Endothelial cell of umbilical vein (primary cell): ENCODE data around the gene ASAP2. TPM values are rescaled to one million over a fixed set of nuclear protein-coding genes. Genes with fewer than 3 reads are reported as not detected.

ENCODE experiments used
- BruUV-seq: library from RNA; stranded (reverse); fragments of 400-500 nt; replicated peaks from 2 replicates; lab custom pipeline; 2021; lab: Mats Ljungman, UMichigan
- CTCF ChIA-PET: fragments of 300-600, 350-600 bp; sonication (Branson Sonifier 250); formaldehyde crosslinking; loops from one replicate; lab custom pipeline; 2021; ENCODE audit warnings: antibody characterized with exemption, inconsistent platforms; lab: Charles Lee
- POLR2A ChIA-PET: fragments of 300-600, 350-600 bp; sonication (Branson Sonifier 250); formaldehyde crosslinking; loops from one replicate; lab custom pipeline; 2021; ENCODE audit warnings: antibody characterized with exemption, inconsistent platforms; lab: Charles Lee
- DNase-seq: peaks from one replicate; pipeline ENCODE4 v3.0.0-alpha.2; 2011; ENCODE audit warnings: low read depth, low spot score
- FAIRE-seq: peaks from 2 replicates; lab custom pipeline; 2011; peaks lifted over from hg19 to GRCh38; lab: Jason Lieb, UNC
- H2AFZ ChIP-seq: 2 replicates; pipeline ENCODE4 v1.6.0; 2012; ENCODE audit warnings: low read depth, low read length, control low read depth, inconsistent platforms
- H3K27ac ChIP-seq: 2 replicates; pipeline ENCODE4 v1.5.1; 2011; ENCODE audit warnings: low read depth, mild to moderate bottlenecking, control low read depth, low read length, moderate library complexity; ENCODE audit not compliant: insufficient read depth
- H3K27me3 ChIP-seq, 2 experiments: 2 replicates each; pipeline versions ENCODE4 v1.6.0 to v1.6.1; 2011; ENCODE audit warnings: low read length in 2 of 2, mixed read lengths in 1 of 2; ENCODE audit not compliant: control insufficient read depth in 2 of 2, insufficient read depth in 2 of 2
- H3K36me3 ChIP-seq, 2 experiments: 2 replicates in 1 of 2; 3 replicates in 1 of 2; pipeline ENCODE4 v1.5.1; 2011; ENCODE audit warnings: low read length in 2 of 2, mild to moderate bottlenecking in 1 of 2, moderate library complexity in 1 of 2; ENCODE audit not compliant: control insufficient read depth in 2 of 2, insufficient read depth in 2 of 2; ENCODE audit errors: extremely low read depth in 1 of 2
- H3K4me1 ChIP-seq: 3 replicates; pipeline ENCODE4 v1.5.1; 2011; ENCODE audit warnings: mild to moderate bottlenecking, low read length; ENCODE audit not compliant: control insufficient read depth, insufficient read depth; ENCODE audit errors: extremely low read depth
- H3K4me2 ChIP-seq: 2 replicates; pipeline ENCODE4 v1.6.1; 2011; ENCODE audit warnings: low read length, control low read depth, mixed read lengths; ENCODE audit not compliant: insufficient read depth
- H3K4me3 ChIP-seq, 3 experiments: fragments of 200-600 bp in 1 of 3; sonication (generic), shearing (Covaris generic) in 1 of 3; replicated peaks in 1 of 3; 2 replicates each; pipeline ENCODE4 v1.5.1; 2011 to 2016; ENCODE audit warnings: control low read depth in 3 of 3, low read length in 3 of 3, mild to moderate bottlenecking in 2 of 3, inconsistent platforms in 1 of 3, low read depth in 1 of 3, moderate library complexity in 1 of 3; ENCODE audit not compliant: insufficient read depth in 1 of 3
- H3K79me2 ChIP-seq: 2 replicates; pipeline ENCODE4 v1.6.0; 2012; ENCODE audit warnings: low read length, inconsistent platforms; ENCODE audit not compliant: control insufficient read depth, insufficient read depth
- H3K9ac ChIP-seq: replicated peaks from 2 replicates; pipeline ENCODE3; 2011; ENCODE audit warnings: low read length, control low read depth; ENCODE audit not compliant: insufficient read depth; ENCODE audit errors: extremely low read depth
- H3K9me1 ChIP-seq: replicated peaks from 3 replicates; pipeline ENCODE4 v1.6.0; 2011; ENCODE audit warnings: mild to moderate bottlenecking, low read length; ENCODE audit not compliant: control insufficient read depth, insufficient read depth; ENCODE audit errors: extremely low read depth
- H3K9me3 ChIP-seq: replicated peaks from 2 replicates; pipeline ENCODE4 v1.5.1; 2012; ENCODE audit warnings: low read length, inconsistent platforms; ENCODE audit not compliant: control insufficient read depth, insufficient read depth
- H4K20me1 ChIP-seq: replicated peaks from 2 replicates; pipeline ENCODE3; 2011; ENCODE audit warnings: mild to moderate bottlenecking, low read length; ENCODE audit not compliant: control insufficient read depth, insufficient read depth; ENCODE audit errors: extremely low read depth
- CTCF ChIP-seq, 2 donors: IDR thresholded peaks; 1 replicate in 1 of 2; 2 replicates in 1 of 2; pipeline ENCODE4 v1.5.1; 2011; ENCODE audit warnings: low read length in 2 of 2, mild to moderate bottlenecking in 2 of 2, moderate library complexity in 2 of 2, control low read depth in 1 of 2, inconsistent platforms in 1 of 2, low read depth in 1 of 2; ENCODE audit not compliant: insufficient read depth in 1 of 2; ENCODE audit errors: extremely low read depth in 1 of 2
- EZH2 ChIP-seq: IDR thresholded peaks from 2 replicates; pipeline ENCODE4 v1.6.1; 2012; ENCODE audit warnings: borderline replicate concordance, low read depth, mild to moderate bottlenecking, moderate library complexity, low read length, inconsistent platforms; ENCODE audit not compliant: severe bottlenecking
- FOS ChIP-seq: IDR thresholded peaks from 2 replicates; pipeline ENCODE4 v1.6.1; 2011; ENCODE audit warnings: mild to moderate bottlenecking, low read length, moderate library complexity, borderline replicate concordance; ENCODE audit not compliant: insufficient read depth
- GATA2 ChIP-seq: IDR thresholded peaks from 2 replicates; pipeline ENCODE4 v1.7.0; 2011; ENCODE audit warnings: low read depth, mild to moderate bottlenecking, moderate library complexity, mixed read lengths, low read length; ENCODE audit not compliant: insufficient read length, insufficient read depth
- JUN ChIP-seq: IDR thresholded peaks from 2 replicates; pipeline ENCODE4 v1.6.1; 2011; ENCODE audit warnings: borderline replicate concordance, low read depth; ENCODE audit not compliant: insufficient read length, insufficient read depth
- MAX ChIP-seq: IDR thresholded peaks from 2 replicates; pipeline ENCODE4 v1.6.1; 2011; ENCODE audit not compliant: insufficient read depth, insufficient read length
- MYC ChIP-seq: IDR thresholded peaks from one replicate; pipeline ENCODE4 v1.6.1; 2011; ENCODE audit warnings: mild to moderate bottlenecking, low read depth, low read length
- POLR2A ChIP-seq: IDR thresholded peaks from 2 replicates; pipeline ENCODE4 v1.6.1; 2012; ENCODE audit warnings: low read depth, mild to moderate bottlenecking, control low read depth, low read length
- POLR2AphosphoS5 ChIP-seq: IDR thresholded peaks from 2 replicates; pipeline ENCODE4 v1.6.1; 2012; ENCODE audit warnings: low read depth, mild to moderate bottlenecking, control low read depth, low read length, moderate library complexity; ENCODE audit not compliant: insufficient read depth
- dilution Hi-C: fragments of 300-500 bp; cut with MboI; formaldehyde crosslinking; loops from one replicate; pipeline ENCODE4 v1.15.0; 2019; ENCODE audit warnings: low sequenced_read_pairs; ENCODE audit not compliant: extremely low pct_ligation_motif_present
- intact Hi-C: fragments of 100-400 bp; cut with micrococcal nuclease; formaldehyde crosslinking; loops from one replicate; pipeline ENCODE4 v1.10.0; 2022
- polyA plus RNA-seq, 4 experiments: library from polyadenylated mRNA; depleted of rRNA in 3 of 4; stranded (reverse) in 3 of 4; unstranded in 1 of 4; fragments of >200 nt; gene quantifications; 2 replicates each; pipeline versions ENCODE4 v1.2.1 to v1.2.3, GENCODE V29; 2011 to 2012; ENCODE audit warnings: missing spikeins in 1 of 4
- total RNA-seq: library from RNA; stranded (reverse); gene quantifications from 2 replicates; pipeline ENCODE4 v1.2.3, GENCODE V29; 2021

Gene ASAP2
- total and polyA plus RNA-seq, 2 donors (not counting 3 experiments of a cell fraction or from before 2014, with no cell fraction given), result 31.1 to 79.2 TPM

GRCh38 chr2:9268301-9269080, 61.9 kb downstream of the ASAP2 start:
- ChIA-PET POLR2A (no interaction called here), CTCF (no interaction called here)
- no peak overlapping the region for H3K4me2 ChIP-seq
- no peak overlapping the region for H3K4me3 ChIP-seq
- intact Hi-C loops (no loop called here), dilution Hi-C loops (no loop called here)
- no peaks in the 10 kb centered on the region for H3K27me3 ChIP-seq
- DNase-seq (no peak), FAIRE-seq (no peak)
- no peaks in the 10 kb centered on the region for H4K20me1 ChIP-seq
- H3K9ac ChIP-seq, result no peak overlapping the region
- BruUV-seq, result no TSS peak
- peaks cover 93% of the 10 kb centered on the region for H3K79me2 ChIP-seq
- no peak overlapping the region for H2AFZ ChIP-seq
- H3K4me1 ChIP-seq, result peaks cover 13% of the 10 kb centered on the region
- H3K9me3 ChIP-seq, result no peaks in the 10 kb centered on the region
- TF ChIP-seq POLR2AphosphoS5 (no peak), CTCF (IDR thresholded peaks at IDR 0.05; ENCODE audit: extremely low read depth in 1 of 2, insufficient read depth in 1 of 2, low read depth in 1 of 2, low read length in 2 of 2) (no peak), MAX (no peak), MYC (no peak), EZH2 (no peak), FOS (no peak), GATA2 (no peak), POLR2A (no peak), JUN (no peak)
- H3K36me3 ChIP-seq, result no peaks in the 10 kb centered on the region
- no peak overlapping the region for H3K27ac ChIP-seq
- H3K9me1 ChIP-seq, result no peaks in the 10 kb centered on the region
